ENCODE data around the gene PAPSS1.

Gene PAPSS1

DNA sequence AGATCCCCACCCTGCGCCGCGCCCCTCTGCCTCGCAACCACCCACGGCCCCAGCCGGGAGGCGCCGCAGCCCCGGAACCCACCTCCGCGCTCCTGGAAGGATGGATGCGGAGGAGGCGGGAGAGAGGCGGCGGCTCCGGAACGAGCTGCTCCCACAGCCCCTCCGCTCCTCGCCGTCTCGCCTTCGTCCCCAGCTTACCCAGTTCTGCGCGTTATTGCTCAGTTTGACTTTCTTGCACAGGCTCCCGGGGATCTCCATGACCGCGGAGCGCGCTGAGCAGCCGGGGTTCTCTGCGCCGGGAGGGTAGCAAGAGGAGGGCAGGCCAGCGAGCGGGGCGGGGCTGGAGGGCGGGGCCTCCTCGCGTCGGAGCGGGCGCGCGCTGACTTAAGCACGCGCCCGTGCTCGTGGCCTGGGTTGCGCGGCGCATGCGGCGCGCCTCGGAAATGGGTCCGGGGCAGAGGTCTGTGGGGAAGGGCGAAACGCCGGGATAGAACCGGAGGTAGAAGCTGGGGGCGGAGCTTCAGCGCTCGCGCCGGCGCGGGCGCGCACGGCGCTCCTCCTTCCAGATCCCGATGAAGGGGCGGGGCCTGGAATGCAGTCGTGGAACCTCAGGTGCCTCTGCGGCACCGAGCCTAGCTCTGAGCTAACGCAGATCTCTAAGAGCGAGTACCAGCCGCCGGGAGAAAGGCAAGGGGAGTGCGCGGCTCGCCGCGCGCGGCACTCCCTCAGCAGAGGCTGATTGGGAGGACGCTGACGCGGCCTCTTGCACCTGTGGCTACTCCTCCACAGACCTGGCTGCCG is at the start of gene PAPSS1:
Gene PAPSS1, minus strand, starts transcription at position 313 of the 801 bp plus-strand sequence. Its CDS starts 55 bp downstream, at position 258.
- no peak for TF ChIP-seq CTCF (conservative IDR thresholded peaks at IDR 0.05; ENCODE audit: low read depth, low read length)
- DNase-seq (ENCODE audit: low read depth): peak; percentile 94
- H3K4me3 ChIP-seq (ENCODE audit: low read length): peak within 1 kb of the TSS; percentile 83

- H3K4me3 ChIP-seq (ENCODE audit: low read length): no peak overlapping the region
- peak; percentile 20 for TF ChIP-seq CTCF (conservative IDR thresholded peaks at IDR 0.05; ENCODE audit: low read depth, low read length)
- DNase-seq (ENCODE audit: low read depth): no peak
Observed at GRCh38 chr4:107760281-107760947, 40.4 kb upstream of the PAPSS1 start.

- DNase-seq (ENCODE audit: low read depth): no peak
- peak; percentile 20 for TF ChIP-seq CTCF (conservative IDR thresholded peaks at IDR 0.05; ENCODE audit: low read depth, low read length)
- no peak overlapping the region for H3K4me3 ChIP-seq (ENCODE audit: low read length)
Observed at GRCh38 chr4:107757864-107758476, 37.9 kb upstream of the PAPSS1 start.

GRCh38 chr4:107757283-107757682 is 37.2 kb upstream of the PAPSS1 start:
- no peak overlapping the region for H3K4me3 ChIP-seq (ENCODE audit: low read length)
- no peak for TF ChIP-seq CTCF (conservative IDR thresholded peaks at IDR 0.05; ENCODE audit: low read depth, low read length)
- DNase-seq (ENCODE audit: low read depth): no peak

GRCh38 chr4:107755841-107756356 is 35.9 kb upstream of the PAPSS1 start:
- no peak overlapping the region for H3K4me3 ChIP-seq (ENCODE audit: low read length)
- no peak for DNase-seq (ENCODE audit: low read depth)
- no peak for TF ChIP-seq CTCF (conservative IDR thresholded peaks at IDR 0.05; ENCODE audit: low read depth, low read length)

- no peak for TF ChIP-seq CTCF (conservative IDR thresholded peaks at IDR 0.05; ENCODE audit: low read depth, low read length)
- H3K4me3 ChIP-seq (ENCODE audit: low read length): no peak overlapping the region
- no peak for DNase-seq (ENCODE audit: low read depth)
Observed at GRCh38 chr4:107751670-107752069, 31.6 kb upstream of the PAPSS1 start.
